Kidney (tissue), 14 donors: Measurements from ENCODE around the gene WDR70. TPM values are rescaled to one million over a fixed set of nuclear protein-coding genes. Genes with fewer than 3 reads are reported as not detected.

ENCODE experiments used
- DNase-seq, 5 donors: peaks; one replicate each; pipeline ENCODE4 v3.0.0-alpha.2; 2013 to 2020
- FAIRE-seq: peaks from 2 replicates; lab custom pipeline; 2012; peaks lifted over from hg19 to GRCh38; lab: Jason Lieb, UNC
- H3K27ac ChIP-seq, 2 donors: one replicate each; pipeline ENCODE4 v1.7.0; 2013; ENCODE audit warnings: low read depth in 2 of 2, low read length in 2 of 2, inconsistent platforms in 1 of 2
- H3K27me3 ChIP-seq: one replicate; pipeline ENCODE4 v1.7.1; 2013; ENCODE audit warnings: low read length, inconsistent platforms; ENCODE audit not compliant: control insufficient read depth, insufficient read depth
- H3K36me3 ChIP-seq, 3 donors: one replicate each; pipeline versions ENCODE4 v1.7.0 to v1.7.1; 2013; ENCODE audit warnings: low read length in 3 of 3, control low read depth in 1 of 3, inconsistent platforms in 1 of 3; ENCODE audit not compliant: insufficient read depth in 3 of 3, control insufficient read depth in 2 of 3
- H3K4me1 ChIP-seq, 3 donors: one replicate each; pipeline versions ENCODE4 v1.7.0 to v1.7.1; 2013; ENCODE audit warnings: low read length in 3 of 3, inconsistent platforms in 1 of 3, low read depth in 1 of 3; ENCODE audit not compliant: control insufficient read depth in 2 of 3, insufficient read depth in 2 of 3
- H3K4me3 ChIP-seq, 3 donors: one replicate each; pipeline versions ENCODE4 v1.7.0 to v1.8.1; 2013; ENCODE audit warnings: low read length in 3 of 3, control low read depth in 1 of 3, inconsistent platforms in 1 of 3
- H3K9ac ChIP-seq, 3 donors: one replicate each; pipeline versions ENCODE4 v1.7.0 to v1.7.1; 2013; ENCODE audit warnings: low read length in 3 of 3, control low read depth in 1 of 3, inconsistent platforms in 1 of 3
- H3K9me3 ChIP-seq, 3 donors: one replicate each; pipeline versions ENCODE4 v1.7.0 to v1.7.1; 2013; ENCODE audit warnings: low read length in 3 of 3, control low read depth in 1 of 3, inconsistent platforms in 1 of 3; ENCODE audit not compliant: control insufficient read depth in 2 of 3, insufficient read depth in 1 of 3
- intact Hi-C: fragments of 100-400 bp; cut with DNase I; formaldehyde crosslinking; loops from one replicate; pipeline ENCODE4 v1.11.1; 2022
- polyA plus RNA-seq: library from polyadenylated mRNA; stranded (reverse); fragments of 350-450 nt; fragmentation: Illumina TruSeq; extraction: RNeasy Lipid Tissue Mini Kit (QIAGEN cat#74804); gene quantifications from one replicate; pipeline ENCODE4 v1.2.3, GENCODE V29; 2014; ENCODE audit warnings: low read depth, low replicate concordance; ENCODE audit not compliant: insufficient read depth
- total RNA-seq: library from RNA; stranded (reverse); fragmentation: NEBNext Ultra II Directional; extraction: Animal tissue kit (Norgen Biotek cat#: 25700); gene quantifications from one replicate; pipeline ENCODE4 v1.2.1, GENCODE V29; 2021
- TF ChIP-seq, protein P1 (sequence below): IDR thresholded peaks from 3 replicates; pipeline ENCODE4 v1.5.1; 2012; ENCODE audit warnings: mild to moderate bottlenecking, moderate library complexity, borderline replicate concordance; ENCODE audit not compliant: insufficient read depth; ENCODE audit errors: extremely low read depth
- donor health status: control.
- donor health status: control.
- donor health status: control.
- donor health status: control.
- donor health status: control.
- donor health status: DM: yes; HTN: yes; CAD: no.
- donor health status: Normal renal cell carcinoma (clear cell type).

Gene WDR70
- total and polyA plus RNA-seq, 2 donors from 2014 or later = 27.2 to 32.3 TPM

DNA sequence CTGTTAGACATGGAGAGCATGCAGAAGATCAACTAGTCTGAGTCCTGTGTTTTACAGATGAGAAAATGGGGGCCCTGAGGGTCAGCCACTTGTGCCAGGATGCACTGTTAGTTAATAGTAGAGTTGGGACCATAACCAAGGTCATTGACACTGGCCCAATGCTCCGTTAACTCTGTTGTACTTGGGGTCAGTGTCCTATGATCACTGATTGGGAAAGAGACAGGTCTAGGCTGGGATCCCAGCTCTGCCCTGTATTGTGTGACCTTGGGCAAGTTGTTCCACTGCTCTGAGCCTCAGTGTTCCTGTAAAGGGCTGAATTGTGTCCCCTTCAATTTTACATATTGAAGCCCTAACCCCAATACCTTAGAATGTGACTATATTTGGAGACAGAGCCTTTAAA, 390.7 kb downstream of the WDR70 start:
- Histone ChIP-seq H3K4me1 (no peaks in the 10 kb centered on the region), H3K27me3 (no peaks in the 10 kb centered on the region), H3K9me3 (peaks cover 0 to under 1% (median 0%) of the 10 kb centered on the region in 3 donors), H3K4me3 (no peak overlapping the region), H3K27ac (no peak overlapping the region), H3K36me3 (no peaks in the 10 kb centered on the region), H3K9ac (no peak overlapping the region)
- DNase-seq = no peak
- TF ChIP-seq, protein P1, sequence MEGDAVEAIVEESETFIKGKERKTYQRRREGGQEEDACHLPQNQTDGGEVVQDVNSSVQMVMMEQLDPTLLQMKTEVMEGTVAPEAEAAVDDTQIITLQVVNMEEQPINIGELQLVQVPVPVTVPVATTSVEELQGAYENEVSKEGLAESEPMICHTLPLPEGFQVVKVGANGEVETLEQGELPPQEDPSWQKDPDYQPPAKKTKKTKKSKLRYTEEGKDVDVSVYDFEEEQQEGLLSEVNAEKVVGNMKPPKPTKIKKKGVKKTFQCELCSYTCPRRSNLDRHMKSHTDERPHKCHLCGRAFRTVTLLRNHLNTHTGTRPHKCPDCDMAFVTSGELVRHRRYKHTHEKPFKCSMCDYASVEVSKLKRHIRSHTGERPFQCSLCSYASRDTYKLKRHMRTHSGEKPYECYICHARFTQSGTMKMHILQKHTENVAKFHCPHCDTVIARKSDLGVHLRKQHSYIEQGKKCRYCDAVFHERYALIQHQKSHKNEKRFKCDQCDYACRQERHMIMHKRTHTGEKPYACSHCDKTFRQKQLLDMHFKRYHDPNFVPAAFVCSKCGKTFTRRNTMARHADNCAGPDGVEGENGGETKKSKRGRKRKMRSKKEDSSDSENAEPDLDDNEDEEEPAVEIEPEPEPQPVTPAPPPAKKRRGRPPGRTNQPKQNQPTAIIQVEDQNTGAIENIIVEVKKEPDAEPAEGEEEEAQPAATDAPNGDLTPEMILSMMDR = no peak
- intact Hi-C loops = no loop called here
- no peak for FAIRE-seq

DNA sequence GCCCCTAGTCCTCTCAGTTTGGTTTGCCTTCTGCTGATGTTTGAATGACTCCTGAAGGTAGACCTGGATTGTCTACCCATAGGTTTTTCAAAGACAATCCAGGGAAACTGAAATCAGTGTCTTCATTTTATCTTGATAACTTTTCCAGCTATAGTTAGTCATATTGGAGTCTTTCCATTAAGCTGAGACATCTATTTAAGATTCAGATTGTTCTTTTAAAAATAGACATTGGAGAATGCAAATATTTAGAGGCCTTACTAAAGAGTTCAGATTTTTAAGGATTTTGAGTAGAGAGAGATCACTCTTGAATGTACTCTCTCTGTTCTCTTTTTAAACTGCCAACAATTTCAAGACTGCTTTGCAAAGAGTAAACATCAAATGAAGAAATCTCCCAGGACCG, 391.7 kb downstream of the WDR70 start:
- FAIRE-seq (no peak), DNase-seq (no peak)
- no peak overlapping the region for H3K27ac ChIP-seq
- H3K4me3 ChIP-seq = no peak overlapping the region
- no peaks in the 10 kb centered on the region for H3K27me3 ChIP-seq
- intact Hi-C loops = no loop called here
- TF ChIP-seq, protein P1 = no peak
- peaks cover 0 to 4% (median 0%) of the 10 kb centered on the region in 3 donors for H3K9me3 ChIP-seq
- H3K36me3 ChIP-seq = no peaks in the 10 kb centered on the region
- H3K9ac ChIP-seq = no peak overlapping the region
- H3K4me1 ChIP-seq = no peaks in the 10 kb centered on the region

DNA sequence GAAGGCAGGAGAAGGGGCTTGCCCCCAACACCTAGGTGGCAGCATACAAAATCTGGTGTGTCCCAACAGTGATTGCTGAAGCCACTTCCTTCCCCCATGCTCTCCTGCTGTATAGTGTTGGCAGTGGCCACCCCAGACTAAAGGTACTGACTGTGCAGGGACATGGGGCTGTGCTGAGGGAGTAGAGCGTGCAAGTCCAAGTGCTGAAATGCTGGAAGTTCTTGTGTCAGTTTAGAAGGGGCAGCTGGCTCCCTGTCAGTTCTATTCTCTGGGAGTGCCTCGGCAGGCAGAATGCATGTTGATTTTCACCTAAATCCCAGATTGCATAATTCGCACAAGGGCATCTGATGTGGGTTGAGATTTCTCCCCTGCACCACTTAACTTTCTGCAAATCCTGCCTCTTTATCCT, 392.1 kb downstream of the WDR70 start:
- Histone ChIP-seq H3K9me3 (peaks cover 0 to 4% (median 0%) of the 10 kb centered on the region in 3 donors), H3K4me3 (no peak overlapping the region), H3K9ac (no peak overlapping the region), H3K4me1 (no peaks in the 10 kb centered on the region), H3K27ac (no peak overlapping the region), H3K36me3 (no peaks in the 10 kb centered on the region), H3K27me3 (no peaks in the 10 kb centered on the region)
- FAIRE-seq (no peak), DNase-seq (no peak)
- intact Hi-C loops = no loop called here
- TF ChIP-seq, protein P1 = no peak

DNA sequence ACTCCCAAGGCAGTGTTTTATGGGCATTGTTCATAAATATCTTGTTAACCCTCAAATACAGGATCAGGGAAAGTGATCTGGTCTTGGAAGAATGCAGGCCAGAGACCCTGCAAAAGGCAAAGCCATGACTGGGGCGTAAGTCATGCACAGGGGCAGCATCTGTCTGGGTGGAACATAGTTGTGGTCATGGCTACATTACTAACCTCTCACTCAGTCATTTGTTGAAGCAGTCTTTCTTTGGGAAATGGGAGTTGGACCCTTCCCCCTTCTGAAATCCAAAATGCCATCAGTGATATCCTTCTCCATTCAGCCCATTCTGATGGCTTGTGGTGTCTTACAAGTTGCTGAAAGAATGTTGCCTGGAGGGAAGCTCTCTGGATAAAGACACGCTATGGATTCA, 392.6 kb downstream of the WDR70 start:
- TF ChIP-seq, protein P1 = no peak
- no peak overlapping the region for H3K27ac ChIP-seq
- intact Hi-C loops = no loop called here
- no peaks in the 10 kb centered on the region for H3K4me1 ChIP-seq
- H3K9me3 ChIP-seq = peaks cover 0 to 4% (median 0%) of the 10 kb centered on the region in 3 donors
- H3K9ac ChIP-seq = no peak overlapping the region
- DNase-seq (no peak), FAIRE-seq (no peak)
- H3K27me3 ChIP-seq = no peaks in the 10 kb centered on the region
- H3K4me3 ChIP-seq = no peak overlapping the region
- no peaks in the 10 kb centered on the region for H3K36me3 ChIP-seq
